Skeletal muscle cell (primary cell): ENCODE results near the gene GDF7.
"Not testable (repeated sequence)": the region's sequence is repeated elsewhere in the genome, so short reads cannot be mapped to it uniquely, and the experiment has no call there.

Experiments
- DNase-seq: peaks from one replicate; pipeline ENCODE4 v3.0.0-alpha.2; 2010; ENCODE audit warnings: low read depth
- H3K4me3 ChIP-seq: 2 replicates; pipeline ENCODE4 v1.5.1; 2011; ENCODE audit warnings: low read depth, mild to moderate bottlenecking, control low read depth, low read length, moderate library complexity

The GDF7 gene

GRCh38 chr2:20682167-20682920, 15.4 kb downstream of the GDF7 start:
- DNase-seq = no peak
- H3K4me3 ChIP-seq = no peak overlapping the region

GRCh38 chr2:20684581-20685063, 17.7 kb downstream of the GDF7 start:
- no peak overlapping the region for H3K4me3 ChIP-seq
- DNase-seq = no peak

- DNase-seq = no peak
- no peak overlapping the region for H3K4me3 ChIP-seq
These were observed 20.4 kb downstream of the GDF7 start for GRCh38 chr2:20687260-20687832.

GRCh38 chr2:20689428-20690264, 22.7 kb downstream of the GDF7 start:
- no peak overlapping the region for H3K4me3 ChIP-seq
- DNase-seq = no peak

GRCh38 chr2:20691076-20691734, 24.3 kb downstream of the GDF7 start:
- H3K4me3 ChIP-seq = no peak overlapping the region
- DNase-seq = no peak

GRCh38 chr2:20692081-20692480, 25.1 kb downstream of the GDF7 start:
- H3K4me3 ChIP-seq = no peak overlapping the region
- no peak for DNase-seq

- no peak for DNase-seq
- H3K4me3 ChIP-seq = no peak overlapping the region
These were observed 26.4 kb downstream of the GDF7 start for GRCh38 chr2:20693317-20693716.

- DNase-seq = no peak
These were observed 29.4 kb downstream of the GDF7 start for GRCh38 chr2:20696366-20696765.

GRCh38 chr2:20697322-20697934, 30.5 kb downstream of the GDF7 start:
- no peak overlapping the region for H3K4me3 ChIP-seq
- no peak for DNase-seq

More at GRCh38 chr2:20696366-20696765, 29.4 kb downstream of the GDF7 start:
- no peak overlapping the region for H3K4me3 ChIP-seq

GRCh38 chr2:20698916-20699613, 32.1 kb downstream of the GDF7 start:
- no peak for DNase-seq
- H3K4me3 ChIP-seq = no peak overlapping the region

- H3K4me3 ChIP-seq = no peak overlapping the region
- no peak for DNase-seq
These were observed 35.6 kb downstream of the GDF7 start for GRCh38 chr2:20702563-20702962.

- no peak for DNase-seq
- no peak overlapping the region for H3K4me3 ChIP-seq
These were observed 37.9 kb downstream of the GDF7 start for GRCh38 chr2:20704886-20705285.

GRCh38 chr2:20706217-20706616, 39.3 kb downstream of the GDF7 start:
- DNase-seq = no peak
- H3K4me3 ChIP-seq = no peak overlapping the region

- no peak overlapping the region for H3K4me3 ChIP-seq
- no peak for DNase-seq
These were observed 39.8 kb downstream of the GDF7 start for GRCh38 chr2:20706786-20707185.

- no peak overlapping the region for H3K4me3 ChIP-seq
- DNase-seq = no peak
These were observed 40.7 kb downstream of the GDF7 start for GRCh38 chr2:20707601-20708000.

- not testable (repeated sequence) for H3K4me3 ChIP-seq, DNase-seq
These were observed 44.7 kb downstream of the GDF7 start for GRCh38 chr2:20711641-20712040.

GRCh38 chr2:20713585-20713984, 46.6 kb downstream of the GDF7 start:
- H3K4me3 ChIP-seq, DNase-seq: not testable (repeated sequence)

GRCh38 chr2:20714412-20714811, 47.5 kb downstream of the GDF7 start:
- not testable (repeated sequence) for DNase-seq, H3K4me3 ChIP-seq

GRCh38 chr2:20716164-20716563, 49.2 kb downstream of the GDF7 start:
- not testable (repeated sequence) for DNase-seq, H3K4me3 ChIP-seq
